Neuronal stem cell (in vitro differentiated cells): ENCODE measurements around the gene ALOX5AP.

Experiments
- DNase-seq: peaks from one replicate; pipeline ENCODE4 v3.0.0-alpha.2; 2013; ENCODE audit warnings: low spot score
- H2AFZ ChIP-seq: one replicate; pipeline ENCODE4 v1.6.1; 2013; ENCODE audit warnings: mild to moderate bottlenecking, low read length, inconsistent platforms
- H2AK5ac ChIP-seq: 2 replicates; pipeline ENCODE4 v1.6.1; 2013; ENCODE audit warnings: low read depth, mild to moderate bottlenecking, inconsistent platforms, low read length, moderate library complexity, mixed read lengths
- H2BK120ac ChIP-seq: 2 replicates; pipeline ENCODE4 v1.6.1; 2013; ENCODE audit warnings: low read depth, mild to moderate bottlenecking, inconsistent platforms, low read length, moderate library complexity, mixed read lengths
- H2BK12ac ChIP-seq: one replicate; pipeline ENCODE4 v1.6.1; 2013; ENCODE audit warnings: low read length, inconsistent platforms
- H2BK15ac ChIP-seq: 2 replicates; pipeline ENCODE4 v1.6.1; 2013; ENCODE audit warnings: mild to moderate bottlenecking, low read length, inconsistent platforms, mixed read lengths
- H2BK5ac ChIP-seq: one replicate; pipeline ENCODE4 v1.6.1; 2013; ENCODE audit warnings: inconsistent platforms, mild to moderate bottlenecking, low read length, moderate library complexity
- H3K14ac ChIP-seq: one replicate; pipeline ENCODE4 v1.6.1; 2013; ENCODE audit warnings: low read length, inconsistent platforms
- H3K18ac ChIP-seq: 2 replicates; pipeline ENCODE4 v1.6.1; 2013; ENCODE audit warnings: low read length, inconsistent platforms
- H3K23ac ChIP-seq: 2 replicates; pipeline ENCODE4 v1.6.1; 2013; ENCODE audit warnings: low read depth, mild to moderate bottlenecking, mixed read lengths, low read length, inconsistent platforms; ENCODE audit not compliant: poor library complexity
- H3K27ac ChIP-seq: replicated peaks from 3 replicates; pipeline ENCODE4 v1.5.1; 2013; ENCODE audit warnings: low read length, inconsistent platforms
- H3K27me3 ChIP-seq, 3 experiments: 2 replicates each; pipeline ENCODE4 v1.6.1; 2013; ENCODE audit warnings: low read length in 3 of 3, mild to moderate bottlenecking in 2 of 3, inconsistent platforms in 1 of 3, low read depth in 1 of 3, mixed read lengths in 1 of 3, moderate library complexity in 1 of 3; ENCODE audit not compliant: control insufficient read depth in 3 of 3, insufficient read depth in 3 of 3
- H3K36me3 ChIP-seq, 2 donors: replicated peaks in 1 of 2; 2 replicates each; pipeline ENCODE4 v1.6.1; 2013; ENCODE audit warnings: low read length in 2 of 2; ENCODE audit not compliant: control insufficient read depth in 2 of 2, insufficient read depth in 2 of 2
- H3K4ac ChIP-seq: 2 replicates; pipeline ENCODE4 v1.6.1; 2013; ENCODE audit warnings: inconsistent platforms, mild to moderate bottlenecking, low read length, moderate library complexity
- H3K4me1 ChIP-seq, 2 donors: 1 replicate in 1 of 2; 2 replicates in 1 of 2; pipeline ENCODE4 v1.6.1; 2013; ENCODE audit warnings: low read length in 2 of 2, low read depth in 1 of 2; ENCODE audit not compliant: control insufficient read depth in 2 of 2, insufficient read depth in 1 of 2
- H3K4me2 ChIP-seq: one replicate; pipeline ENCODE4 v1.6.1; 2013; ENCODE audit warnings: mild to moderate bottlenecking, low read length, inconsistent platforms; ENCODE audit not compliant: insufficient read depth, poor library complexity, severe bottlenecking
- H3K4me3 ChIP-seq, 2 donors: 2 replicates each; pipeline ENCODE4 v1.5.1; 2013; ENCODE audit warnings: low read length in 2 of 2, mild to moderate bottlenecking in 2 of 2, inconsistent platforms in 1 of 2, moderate library complexity in 1 of 2
- H3K79me1 ChIP-seq: one replicate; pipeline ENCODE4 v1.6.1; 2013; ENCODE audit warnings: low read depth, mild to moderate bottlenecking, inconsistent platforms, low read length, moderate library complexity
- H3K9ac ChIP-seq: one replicate; pipeline ENCODE4 v1.6.1; 2013; ENCODE audit warnings: mild to moderate bottlenecking, low read depth, low read length, inconsistent platforms; ENCODE audit not compliant: poor library complexity
- H3K9me3 ChIP-seq, 2 donors: replicated peaks in 1 of 2; 2 replicates each; pipeline versions ENCODE3 to v1.6.1; 2013; ENCODE audit warnings: low read length in 2 of 2, mild to moderate bottlenecking in 2 of 2, inconsistent platforms in 1 of 2, low read depth in 1 of 2, mixed read lengths in 1 of 2, moderate library complexity in 1 of 2; ENCODE audit not compliant: control insufficient read depth in 2 of 2, insufficient read depth in 1 of 2
- H4K8ac ChIP-seq: one replicate; pipeline ENCODE4 v1.6.1; 2013; ENCODE audit warnings: low read depth, mild to moderate bottlenecking, inconsistent platforms, low read length, moderate library complexity
- H4K91ac ChIP-seq: one replicate; pipeline ENCODE4 v1.6.1; 2013; ENCODE audit warnings: low read length, low read depth, mild to moderate bottlenecking, inconsistent platforms; ENCODE audit not compliant: poor library complexity
- WGBS, 2 donors: extraction: QIAGEN DNeasy Blood & Tissue Kit; methylation state at CpG; one replicate each; pipeline ENCODE4 v1.1.7; 2013; ENCODE audit warnings: missing lambda C conversion rate in 2 of 2, mixed read lengths in 1 of 2; ENCODE audit not compliant: insufficient read length in 2 of 2, insufficient replicate concordance in 1 of 2; ENCODE audit errors: extremely low coverage in 2 of 2; 5-methylcytosine and 5-hydroxymethylcytosine counted together

ALOX5AP gene

DNA sequence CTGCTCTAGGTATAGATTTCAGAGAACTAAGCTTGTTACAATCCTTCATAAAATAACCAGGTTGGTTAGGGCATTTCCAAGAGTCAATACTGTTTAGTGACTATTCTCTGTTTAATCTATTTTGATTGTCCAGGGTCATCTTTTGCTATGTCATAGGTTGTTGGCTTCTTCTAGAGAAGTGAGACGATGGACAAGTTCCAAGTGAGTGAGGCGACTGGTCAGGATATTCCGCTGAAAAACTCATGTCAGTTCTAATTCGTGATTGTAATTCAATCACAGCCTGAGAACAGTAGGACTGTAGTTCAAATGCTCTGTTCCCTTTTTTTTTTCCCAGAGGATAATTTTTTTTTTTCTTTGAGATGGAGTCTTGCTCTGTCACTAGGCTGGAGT lies 15.8 kb upstream of the ALOX5AP start:
- Histone ChIP-seq H3K4me1 (no peaks in the 10 kb centered on the region), H2AK5ac (no peak overlapping the region), H3K18ac (no peak overlapping the region), H4K91ac (no peak overlapping the region), H3K4me3 (no peak overlapping the region), H3K23ac (no peak overlapping the region), H2BK120ac (no peak overlapping the region), H3K36me3 (no peaks in the 10 kb centered on the region), H3K79me1 (no peaks in the 10 kb centered on the region), H3K27me3 (no peaks in the 10 kb centered on the region), H2BK12ac (no peak overlapping the region), H3K9me3 (no peaks in the 10 kb centered on the region), H2BK15ac (no peak overlapping the region), H3K9ac (no peak overlapping the region), H2BK5ac (no peak overlapping the region), H3K14ac (no peak overlapping the region), H2AFZ (no peak overlapping the region), H3K27ac (no peak overlapping the region), H3K4ac (no peak overlapping the region), H4K8ac (no peak overlapping the region), H3K4me2 (no peak overlapping the region)
- no CpG with 5 or more reads among the region's 4 CpGs for WGBS, 2 donors
- no peak for DNase-seq

DNA sequence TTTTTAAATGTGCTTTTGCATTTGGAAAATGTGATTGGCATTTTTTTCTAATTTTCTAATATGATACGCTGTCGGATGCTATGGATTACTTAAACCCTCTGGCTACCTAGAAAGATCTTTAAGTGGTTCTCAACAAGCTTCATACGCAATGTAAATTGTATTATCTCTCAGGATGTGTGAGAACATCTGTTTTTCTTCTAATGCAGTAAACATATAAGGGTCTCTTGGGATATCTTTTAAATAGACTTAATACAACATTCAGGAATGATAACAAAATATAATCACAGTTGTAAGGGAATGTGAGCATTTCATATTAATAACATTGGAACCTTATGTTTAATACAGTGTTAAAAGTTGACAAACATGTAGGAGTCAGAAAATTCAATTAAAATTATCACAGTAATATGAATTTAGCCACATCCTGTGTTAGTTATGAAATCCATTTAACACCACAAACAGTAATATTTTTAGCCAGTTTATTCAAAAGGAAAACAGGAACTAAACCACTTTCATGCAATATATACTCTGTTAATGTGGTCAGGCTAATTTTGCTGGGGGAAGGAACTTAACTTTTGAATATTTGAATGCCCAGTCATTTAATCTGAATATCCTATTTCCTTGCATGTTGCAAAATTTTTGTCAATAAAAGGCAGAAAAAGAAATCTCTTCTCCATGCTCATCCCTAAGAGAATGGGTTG lies 15.0 kb upstream of the ALOX5AP start:
- no peak overlapping the region for H3K14ac ChIP-seq
- no peak overlapping the region for H3K4me2 ChIP-seq
- H2BK5ac ChIP-seq: no peak overlapping the region
- no peak overlapping the region for H2AFZ ChIP-seq
- no peak overlapping the region for H3K4me3 ChIP-seq
- H3K9ac ChIP-seq: no peak overlapping the region
- H3K9me3 ChIP-seq: no peaks in the 10 kb centered on the region
- H3K4me1 ChIP-seq: no peaks in the 10 kb centered on the region
- H2BK12ac ChIP-seq: no peak overlapping the region
- no peak overlapping the region for H3K18ac ChIP-seq
- no CpG with 5 or more reads among the region's 3 CpGs for WGBS, 2 donors
- H3K23ac ChIP-seq: no peak overlapping the region
- H2BK15ac ChIP-seq: no peak overlapping the region
- no peak overlapping the region for H3K27ac ChIP-seq
- H2AK5ac ChIP-seq: no peak overlapping the region
- H3K79me1 ChIP-seq: no peaks in the 10 kb centered on the region
- H2BK120ac ChIP-seq: no peak overlapping the region
- no peaks in the 10 kb centered on the region for H3K36me3 ChIP-seq
- H4K91ac ChIP-seq: no peak overlapping the region
- H3K4ac ChIP-seq: no peak overlapping the region
- no peak for DNase-seq
- H3K27me3 ChIP-seq: no peaks in the 10 kb centered on the region
- no peak overlapping the region for H4K8ac ChIP-seq

DNA sequence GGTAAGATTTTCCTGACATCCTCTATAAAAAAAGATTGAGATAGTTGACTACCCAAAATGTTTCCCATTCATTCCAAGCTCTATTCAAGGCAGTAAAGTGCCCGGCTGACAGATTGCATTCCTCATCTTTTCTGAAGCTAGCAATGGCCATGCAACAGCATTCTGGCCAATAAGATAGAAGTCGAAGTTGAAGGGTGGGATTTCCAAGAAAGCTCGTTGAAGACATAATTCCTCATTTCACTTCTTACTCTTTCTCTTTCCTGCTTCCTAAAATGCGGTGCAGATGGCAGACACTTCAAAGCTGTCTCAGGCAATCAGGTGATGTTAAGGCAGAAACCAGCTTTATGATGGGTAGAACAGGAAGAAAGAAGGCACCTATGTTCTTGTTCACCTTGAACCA lies 13.4 kb upstream of the ALOX5AP start:
- no CpG with 5 or more reads among the region's 4 CpGs for WGBS, 2 donors
- no peak overlapping the region for H3K9ac ChIP-seq
- no peak overlapping the region for H2BK5ac ChIP-seq
- H4K8ac ChIP-seq: no peak overlapping the region
- H2BK120ac ChIP-seq: no peak overlapping the region
- H2AFZ ChIP-seq: no peak overlapping the region
- H3K36me3 ChIP-seq: no peaks in the 10 kb centered on the region
- H2AK5ac ChIP-seq: no peak overlapping the region
- H3K18ac ChIP-seq: no peak overlapping the region
- H3K27ac ChIP-seq: no peak overlapping the region
- H4K91ac ChIP-seq: no peak overlapping the region
- no peak overlapping the region for H2BK12ac ChIP-seq
- no peaks in the 10 kb centered on the region for H3K79me1 ChIP-seq
- H3K4me1 ChIP-seq: no peaks in the 10 kb centered on the region
- no peak overlapping the region for H3K4me2 ChIP-seq
- H3K27me3 ChIP-seq: no peaks in the 10 kb centered on the region
- H3K14ac ChIP-seq: no peak overlapping the region
- no peaks in the 10 kb centered on the region for H3K9me3 ChIP-seq
- H3K23ac ChIP-seq: no peak overlapping the region
- H2BK15ac ChIP-seq: no peak overlapping the region
- no peak overlapping the region for H3K4ac ChIP-seq
- DNase-seq: no peak
- no peak overlapping the region for H3K4me3 ChIP-seq

DNA sequence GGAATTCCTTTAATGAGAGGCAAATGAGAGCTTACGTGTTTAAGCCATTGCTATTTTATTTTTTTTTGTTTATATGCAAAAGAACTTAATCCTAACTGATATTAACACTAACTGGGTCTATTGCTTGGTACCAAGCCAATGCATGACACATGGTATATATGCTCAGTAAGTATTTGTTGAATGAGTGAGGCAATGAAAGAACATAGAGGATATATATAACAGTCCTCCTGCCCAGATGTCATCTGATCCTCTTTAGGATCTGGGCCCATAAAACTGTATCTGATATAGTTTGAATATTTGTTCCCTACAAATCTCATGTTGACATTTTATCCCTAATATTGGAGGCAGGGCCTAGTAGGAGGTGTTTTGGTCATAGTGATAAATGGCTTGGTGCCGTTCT lies 13.0 kb upstream of the ALOX5AP start:
- Histone ChIP-seq H3K23ac (no peak overlapping the region), H2BK12ac (no peak overlapping the region), H3K36me3 (no peaks in the 10 kb centered on the region), H3K4me1 (no peaks in the 10 kb centered on the region), H2BK5ac (no peak overlapping the region), H3K27me3 (no peaks in the 10 kb centered on the region), H3K9me3 (no peaks in the 10 kb centered on the region), H2BK15ac (no peak overlapping the region), H4K91ac (no peak overlapping the region), H3K4ac (no peak overlapping the region), H2AFZ (no peak overlapping the region), H2AK5ac (no peak overlapping the region), H3K4me3 (no peak overlapping the region), H3K18ac (no peak overlapping the region), H3K79me1 (no peaks in the 10 kb centered on the region), H3K14ac (no peak overlapping the region), H4K8ac (no peak overlapping the region), H2BK120ac (no peak overlapping the region), H3K4me2 (no peak overlapping the region), H3K27ac (no peak overlapping the region), H3K9ac (no peak overlapping the region)
- DNase-seq: no peak
- WGBS, 2 donors: no CpG with 5 or more reads among the region's 2 CpGs
